Measurements from ENCODE around the gene MAPK8IP2. TPM values are rescaled to one million over a fixed set of nuclear protein-coding genes. Genes with fewer than 3 reads are reported as not detected.

The MAPK8IP2 gene
- total and polyA plus RNA-seq, 2 of the 13 experiments (the other 11 are each of a cell fraction or from before 2014, with no cell fraction given), result 1.3 to 2.6 TPM

GRCh38 chr22:50627642-50628542, 27.3 kb downstream of the MAPK8IP2 start, which contains the start of gene ARSA (continued):
- TF ChIP-seq ZNF609 (CRISPR knock-in tag; IDR thresholded peaks at IDR 0.05; ENCODE audit: borderline replicate concordance) (peak; percentile 26; the same call in 1 of the 2 replicates), TRIM24 (CRISPR knock-in tag; IDR thresholded peaks at IDR 0.05) (no peak), MATR3 (CRISPR knock-in tag; IDR thresholded peaks at IDR 0.05) (no peak), HES4 (CRISPR knock-in tag; IDR thresholded peaks at IDR 0.05; ENCODE audit: borderline replicate concordance) (peak; percentile 68; the same call in 1 of the 2 replicates), JUN (CRISPR knock-in tag; IDR thresholded peaks at IDR 0.05) (no peak), PLSCR1 (CRISPR knock-in tag; IDR thresholded peaks at IDR 0.05; ENCODE audit: borderline replicate concordance) (no peak), MYPOP (CRISPR knock-in tag; IDR thresholded peaks at IDR 0.05) (peak; percentile 87), NFIC (IDR thresholded peaks at IDR 0.05; ENCODE audit: low read length) (no peak), HDAC2 (CRISPR knock-in tag; IDR thresholded peaks at IDR 0.05) (no peak; the same call in 1 of the 2 replicates), TARDBP (CRISPR knock-in tag; IDR thresholded peaks at IDR 0.05) (no peak), NFIB (CRISPR knock-in tag; IDR thresholded peaks at IDR 0.05; ENCODE audit: borderline replicate concordance) (no peak), ZFAT (CRISPR knock-in tag; conservative IDR thresholded peaks at IDR 0.05) (no peak), ATF2 (CRISPR knock-in tag; IDR thresholded peaks at IDR 0.05) (no peak), ZNF724P (CRISPR knock-in tag; IDR thresholded peaks at IDR 0.05; ENCODE audit: borderline replicate concordance) (no peak; the same call in 1 of the 2 replicates), HINFP (CRISPR knock-in tag; IDR thresholded peaks at IDR 0.05; ENCODE audit: low read depth) (0 out of 2 replicates have a peak, but pooled peaks have one; percentile 6), ZBTB8A (CRISPR knock-in tag; IDR thresholded peaks at IDR 0.05; ENCODE audit: borderline replicate concordance, low read depth) (no peak)
